NCI-H526 treated with DMSO at 0.1 percent for 48 hours (cell line): ENCODE results near the gene RIF1.
"Not testable (repeated sequence)": the region's sequence is repeated elsewhere in the genome, so short reads cannot be mapped to it uniquely, and the experiment has no call there.

ENCODE experiments used
- DNase-seq: peaks from one replicate; lab custom pipeline; 2025; lab: John Stamatoyannopoulos, UW

RIF1 gene

DNA sequence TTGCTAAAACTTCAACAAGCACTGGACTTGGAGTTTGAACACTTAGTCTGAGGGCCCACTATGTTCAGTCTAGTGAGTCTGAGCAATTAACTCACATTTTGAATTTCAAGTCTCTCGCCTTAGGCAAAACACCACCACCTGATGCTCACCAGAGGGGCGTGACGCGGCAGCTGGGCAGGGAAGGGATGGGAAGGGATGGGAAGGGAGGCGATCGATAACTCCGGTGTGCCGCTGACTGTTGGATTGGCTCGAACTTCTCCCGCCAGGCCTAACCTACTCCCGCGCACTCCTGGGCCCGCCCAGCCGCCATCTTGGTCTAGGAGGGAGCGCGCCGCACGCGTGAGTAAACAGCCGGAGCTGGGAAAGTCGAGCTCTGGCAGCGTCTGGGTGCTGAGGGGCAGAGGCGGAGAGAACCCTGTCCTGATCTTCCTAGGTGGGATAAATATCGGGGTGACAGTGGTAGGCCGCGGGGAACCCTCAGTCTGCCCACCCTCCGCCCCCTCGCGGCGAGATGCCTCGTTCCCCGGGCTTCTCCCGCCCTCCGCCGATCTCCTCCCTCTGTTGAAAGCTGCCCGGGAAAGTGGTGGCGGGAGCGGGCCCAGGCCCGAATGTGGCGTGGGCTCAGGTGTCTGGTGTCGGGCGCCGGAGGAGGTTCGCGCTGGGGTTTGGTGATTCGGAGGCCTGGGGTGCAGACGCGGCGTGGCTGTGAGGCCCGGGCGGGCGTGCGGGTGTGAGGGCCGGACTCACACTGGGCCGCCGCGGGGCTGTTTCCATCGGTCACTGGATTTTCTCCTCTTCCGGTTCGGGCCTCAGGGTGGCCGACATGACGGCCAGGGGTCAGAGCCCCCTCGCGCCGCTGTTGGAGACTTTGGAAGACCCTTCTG lies at the start of gene RIF1:
Gene RIF1, plus strand, starts transcription at position 302 of the 884 bp plus-strand sequence. Its CDS starts 522 bp downstream, at position 824.
- DNase-seq = peak; percentile 96

- no peak for DNase-seq
These were observed 47.9 kb upstream of the RIF1 start for GRCh38 chr2:151361674-151362370.

- DNase-seq = no peak
These were observed 46.0 kb upstream of the RIF1 start for GRCh38 chr2:151363709-151364108.

GRCh38 chr2:151367571-151367970 lies 42.1 kb upstream of the RIF1 start:
- DNase-seq = no peak

DNA sequence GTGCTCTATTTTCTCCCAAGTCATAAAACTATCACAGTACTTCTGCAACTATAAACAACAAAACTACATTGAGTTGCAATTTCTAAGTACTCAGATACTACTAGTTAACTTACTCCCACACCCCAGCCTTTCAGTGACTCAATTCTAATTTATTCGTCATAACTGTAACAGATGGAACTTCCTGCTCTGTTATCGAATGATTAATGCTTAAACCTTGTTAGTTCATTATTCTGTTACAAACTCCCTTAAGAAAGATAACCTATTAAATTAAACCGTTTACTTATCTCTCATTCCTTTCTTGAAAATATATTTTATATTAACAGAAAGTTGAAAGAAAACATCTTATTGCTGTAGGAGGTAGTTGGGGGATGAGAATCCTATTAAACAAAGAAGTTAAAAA lies 35.3 kb upstream of the RIF1 start:
- DNase-seq = no peak

DNA sequence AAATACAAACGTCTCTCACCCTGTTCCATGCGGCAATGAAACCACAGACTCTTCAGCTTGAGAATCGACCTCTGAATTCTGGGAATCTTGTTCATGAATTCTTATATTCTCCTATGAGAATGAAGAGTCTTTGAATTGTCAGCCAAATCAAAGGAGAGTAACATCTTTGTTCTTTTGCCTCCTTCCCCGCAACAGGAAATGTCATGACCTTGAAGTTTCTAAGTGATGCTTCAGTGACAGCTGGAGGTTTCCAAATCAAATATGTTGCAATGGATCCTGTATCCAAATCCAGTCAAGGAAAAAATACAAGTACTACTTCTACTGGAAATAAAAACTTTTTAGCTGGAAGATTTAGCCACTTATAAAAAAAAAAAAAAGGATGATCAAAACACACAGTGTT lies 30.5 kb upstream of the RIF1 start:
- DNase-seq = no peak

- DNase-seq = no peak
These were observed 29.0 kb upstream of the RIF1 start for GRCh38 chr2:151380580-151381235.

GRCh38 chr2:151381266-151381665 lies 28.4 kb upstream of the RIF1 start:
- no peak for DNase-seq

DNA sequence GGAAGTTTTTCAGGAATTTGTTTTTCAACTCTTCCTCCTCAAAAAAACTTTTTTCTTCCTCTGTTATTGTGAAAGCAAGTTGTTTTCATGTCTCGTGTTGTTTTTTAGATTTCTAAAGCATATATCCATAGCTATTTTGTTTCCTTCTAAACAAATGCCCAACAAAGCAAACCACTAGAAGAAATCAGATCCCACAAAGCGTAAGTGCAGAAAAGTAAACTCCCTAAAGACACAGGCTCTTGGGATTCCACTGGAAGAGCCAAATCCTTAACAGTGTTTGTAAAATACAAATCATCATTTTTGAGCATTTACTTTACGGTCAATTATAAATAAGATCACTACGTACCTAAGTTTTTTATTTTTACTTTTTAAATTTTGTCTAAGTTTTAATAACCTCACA lies 21.7 kb upstream of the RIF1 start:
- no peak for DNase-seq

GRCh38 chr2:151391436-151391835 lies 18.3 kb upstream of the RIF1 start:
- DNase-seq = no peak

- DNase-seq = no peak
These were observed 15.2 kb upstream of the RIF1 start for GRCh38 chr2:151394509-151394908.

DNA sequence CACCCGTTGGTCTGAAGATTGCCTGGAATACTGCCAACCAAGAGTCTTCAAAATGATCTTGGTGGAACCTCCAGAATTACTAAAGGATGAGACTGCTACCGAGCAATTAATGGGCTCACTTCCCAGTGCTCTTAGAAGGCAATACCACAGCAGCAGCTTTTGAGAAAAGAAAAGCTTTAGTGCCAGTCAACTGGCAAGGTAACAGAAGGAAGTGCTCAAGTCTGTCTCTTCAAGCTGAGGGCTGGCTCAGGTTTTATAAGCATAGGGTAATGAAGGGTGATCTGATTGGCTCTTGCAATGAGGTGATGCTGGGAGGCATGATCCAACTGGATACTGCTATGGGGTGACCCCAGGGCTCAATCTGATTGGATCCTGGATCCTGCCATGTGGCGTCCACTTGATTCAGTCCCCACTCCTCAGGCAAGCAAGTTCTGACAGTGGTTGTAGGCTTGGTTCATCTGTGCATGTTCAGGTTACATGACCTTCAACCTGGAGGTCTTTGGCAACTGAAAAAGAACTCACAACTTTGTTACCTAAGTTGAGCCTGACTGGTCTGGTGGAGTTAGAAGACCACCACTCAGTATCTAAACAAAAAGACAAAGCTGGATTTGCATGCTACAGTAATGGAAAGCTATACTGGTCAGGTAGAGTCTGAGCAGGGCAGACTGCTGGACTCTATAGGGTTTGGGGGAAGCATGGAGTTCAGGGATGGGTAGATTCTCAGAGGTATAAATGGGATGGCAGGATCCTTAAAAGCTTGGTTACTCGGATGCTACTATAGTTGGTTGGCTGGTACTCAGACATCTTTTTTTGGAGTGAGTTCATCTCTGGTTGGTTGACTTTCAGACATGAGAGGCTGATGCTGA lies 14.0 kb upstream of the RIF1 start:
- DNase-seq = no peak

- no peak for DNase-seq
These were observed 9.7 kb upstream of the RIF1 start for GRCh38 chr2:151399981-151400380.

DNA sequence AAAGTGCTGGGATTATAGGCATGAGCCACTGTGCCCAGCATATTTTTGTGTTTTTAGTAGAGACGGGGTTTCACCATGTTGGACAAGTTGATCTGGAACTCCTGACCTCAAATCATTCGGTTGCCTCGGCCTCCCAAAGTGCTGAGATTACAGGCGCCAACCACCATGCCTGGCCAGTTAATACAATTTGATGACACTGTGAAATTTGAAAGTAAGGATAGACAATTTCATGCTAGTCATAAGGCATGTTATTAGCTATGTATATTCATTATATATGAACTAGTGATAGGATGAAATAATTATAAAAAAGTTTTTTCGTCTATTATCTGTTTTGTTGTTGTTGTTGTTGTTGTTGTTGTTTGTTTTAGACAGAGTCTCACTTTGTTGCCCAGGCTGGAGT lies 8.6 kb upstream of the RIF1 start:
- no peak for DNase-seq

GRCh38 chr2:151403914-151404313 lies 5.8 kb upstream of the RIF1 start:
- no peak for DNase-seq

DNA sequence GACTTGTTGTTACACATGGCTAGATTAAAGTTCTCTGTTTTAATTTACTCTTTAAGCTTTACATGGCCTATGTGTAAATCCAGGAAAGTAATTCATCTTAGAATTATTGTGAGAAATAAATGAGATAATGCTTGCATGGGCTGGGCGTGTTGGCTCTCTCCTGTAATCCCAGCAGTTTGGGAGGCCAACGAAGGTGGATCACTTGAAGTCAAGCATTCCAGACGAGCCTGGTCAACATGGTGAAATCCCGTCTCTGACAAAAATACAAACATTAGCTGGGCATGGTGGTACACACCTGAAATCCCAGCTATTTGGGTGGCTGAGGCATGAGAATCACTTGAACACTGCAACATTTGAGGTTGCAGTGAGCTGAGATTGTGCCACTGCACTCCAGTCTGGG lies 4.3 kb upstream of the RIF1 start:
- no peak for DNase-seq

GRCh38 chr2:151407281-151407680 lies 2.4 kb upstream of the RIF1 start:
- no peak for DNase-seq

- DNase-seq = no peak
These were observed 708 bp upstream of the RIF1 start for GRCh38 chr2:151408788-151409600.

DNA sequence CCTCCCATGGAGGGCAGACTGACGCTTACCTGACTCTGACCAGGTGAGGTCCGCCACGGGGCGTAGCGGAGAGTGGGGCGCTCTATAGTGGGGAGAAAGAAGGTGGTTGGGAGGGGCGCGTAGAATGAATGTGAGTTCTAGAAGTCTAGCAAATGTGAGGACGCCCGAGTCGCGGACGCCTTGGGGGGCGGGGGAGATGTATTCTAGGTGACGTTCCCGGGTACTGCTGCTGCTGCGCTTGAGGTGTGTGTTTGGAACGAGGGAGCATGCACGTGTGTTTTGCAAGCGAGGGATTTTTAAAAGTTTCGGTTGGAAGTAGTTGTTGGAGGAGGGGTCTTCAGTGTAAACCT lies 758 bp downstream of the RIF1 start:
- peak; percentile 30 for DNase-seq

GRCh38 chr2:151417650-151418049 lies 7.9 kb downstream of the RIF1 start:
- DNase-seq = no peak

- DNase-seq = not testable (repeated sequence)
These were observed 12.0 kb downstream of the RIF1 start for GRCh38 chr2:151421681-151422080.
